ENCODE results near the gene TSSK1B. TPM values are rescaled to one million over a fixed set of nuclear protein-coding genes. Genes with fewer than 3 reads are reported as not detected.
"Not testable (repeated sequence)": the region's sequence is repeated elsewhere in the genome, so short reads cannot be mapped to it uniquely, and the experiment has no call there.

Gene TSSK1B
- not detected for total RNA-seq
- polyA plus RNA-seq: not detected

- Histone ChIP-seq H3K4me1 (ENCODE audit: insufficient read depth, low read length) (no peaks in the 10 kb centered on the region), H3K36me3 (ENCODE audit: insufficient read depth, low read length) (no peaks in the 10 kb centered on the region), H3K27me3 (ENCODE audit: insufficient read depth, low read length, poor library complexity, severe bottlenecking) (no peaks in the 10 kb centered on the region), H3K27ac (ENCODE audit: low read depth, low read length) (no peak within 1 kb of the TSS), H3K4me3 (ENCODE audit: low read length) (no peak within 1 kb of the TSS), H3K9me3 (ENCODE audit: low read length) (no peaks in the 10 kb centered on the region)
- ChIA-PET POLR2A (no interaction called here), CTCF (no interaction called here)
- Mint-ChIP-seq H3K9me3 (no peaks in the 10 kb centered on the region), H3K4me1 (no peaks in the 10 kb centered on the region), H3K4me3 (no peak within 1 kb of the TSS), H3K36me3 (no peaks in the 10 kb centered on the region), H3K27ac (no peak within 1 kb of the TSS), H3K27me3 (peaks cover 0 to 6% of the 10 kb centered on the region in 2 donors)
- no peak for DNase-seq
These were observed at the start of gene TSSK1B for GRCh38 chr5:113434889-113435288. TSS of gene TSSK1B (minus strand) at chr5:113434989. CDS start at chr5:113434839, 150 bp downstream.

- H3K27me3 ChIP-seq (ENCODE audit: insufficient read depth, low read length, poor library complexity, severe bottlenecking): no peaks in the 10 kb centered on the region
- CTCF ChIA-PET: no interaction called here
These were observed 45.5 kb upstream of the TSSK1B start for GRCh38 chr5:113480243-113480642.

GRCh38 chr5:113478691-113479090 lies 43.9 kb upstream of the TSSK1B start:
- H3K4me3 ChIP-seq (ENCODE audit: low read length): no peak overlapping the region
- Mint-ChIP-seq H3K4me1 (no peaks in the 10 kb centered on the region), H3K27ac (no peak overlapping the region), H3K36me3 (peaks cover 0 to 3% (median 0%) of the 10 kb centered on the region in 3 donors), H3K4me3 (no peak overlapping the region), H3K9me3 (no peaks in the 10 kb centered on the region), H3K27me3 (peaks cover 11 to 51% of the 10 kb centered on the region in 2 donors)
- no peaks in the 10 kb centered on the region for H3K27me3 ChIP-seq (ENCODE audit: insufficient read depth, low read length, poor library complexity, severe bottlenecking)
- POLR2A ChIA-PET: no interaction called here
- no peaks in the 10 kb centered on the region for H3K4me1 ChIP-seq (ENCODE audit: insufficient read depth, low read length)
- CTCF ChIA-PET: no interaction called here
- no peaks in the 10 kb centered on the region for H3K36me3 ChIP-seq (ENCODE audit: insufficient read depth, low read length)
- no peaks in the 10 kb centered on the region for H3K9me3 ChIP-seq (ENCODE audit: low read length)
- H3K27ac ChIP-seq (ENCODE audit: low read depth, low read length): no peak overlapping the region
- DNase-seq: no peak

More at GRCh38 chr5:113480243-113480642, 45.5 kb upstream of the TSSK1B start:
- Mint-ChIP-seq H3K27ac (no peak overlapping the region), H3K36me3 (no peaks in the 10 kb centered on the region), H3K4me3 (no peak overlapping the region), H3K4me1 (no peaks in the 10 kb centered on the region), H3K27me3 (peaks cover 12 to 49% of the 10 kb centered on the region in 2 donors), H3K9me3 (peaks cover 0 to 2% (median 0%) of the 10 kb centered on the region in 5 donors)
- Histone ChIP-seq H3K4me1 (ENCODE audit: insufficient read depth, low read length) (no peaks in the 10 kb centered on the region), H3K36me3 (ENCODE audit: insufficient read depth, low read length) (no peaks in the 10 kb centered on the region), H3K9me3 (ENCODE audit: low read length) (no peaks in the 10 kb centered on the region), H3K4me3 (ENCODE audit: low read length) (no peak overlapping the region), H3K27ac (ENCODE audit: low read depth, low read length) (no peak overlapping the region)
- no peak for DNase-seq
- POLR2A ChIA-PET: no interaction called here

- H3K9me3 Mint-ChIP-seq: peaks cover 0 to 8% (median 3%) of the 10 kb centered on the region in 5 donors
- no peaks in the 10 kb centered on the region for H3K27me3 ChIP-seq (ENCODE audit: insufficient read depth, low read length, poor library complexity, severe bottlenecking)
- no peak overlapping the region for H3K4me3 ChIP-seq (ENCODE audit: low read length)
- no peaks in the 10 kb centered on the region for H3K4me1 Mint-ChIP-seq
- peaks cover 18 to 49% of the 10 kb centered on the region in 2 donors for H3K27me3 Mint-ChIP-seq
- peaks cover 0 to 3% (median 3%) of the 10 kb centered on the region in 3 donors for H3K36me3 Mint-ChIP-seq
- H3K9me3 ChIP-seq (ENCODE audit: low read length): no peaks in the 10 kb centered on the region
- DNase-seq: no peak
- ChIA-PET POLR2A (no interaction called here), CTCF (interaction anchor here (1.1 kb wide), 1 partner anchor 478 kb away, joined by 3 read pairs; no protein-coding TSS in a partner anchor)
- H3K27ac Mint-ChIP-seq: no peak overlapping the region
- no peak overlapping the region for H3K4me3 Mint-ChIP-seq
- H3K36me3 ChIP-seq (ENCODE audit: insufficient read depth, low read length): no peaks in the 10 kb centered on the region
- H3K4me1 ChIP-seq (ENCODE audit: insufficient read depth, low read length): no peaks in the 10 kb centered on the region
- no peak overlapping the region for H3K27ac ChIP-seq (ENCODE audit: low read depth, low read length)
These were observed 39.4 kb upstream of the TSSK1B start for GRCh38 chr5:113474100-113474728.

GRCh38 chr5:113463032-113463431 lies 28.2 kb upstream of the TSSK1B start:
- POLR2A ChIA-PET: no interaction called here
- H3K9me3 Mint-ChIP-seq: no peaks in the 10 kb centered on the region

GRCh38 chr5:113457106-113457505 lies 22.3 kb upstream of the TSSK1B start:
- H3K4me3 ChIP-seq (ENCODE audit: low read length); H3K36me3 ChIP-seq (ENCODE audit: insufficient read depth, low read length); H3K9me3 Mint-ChIP-seq; H3K27ac Mint-ChIP-seq; H3K4me1 Mint-ChIP-seq; H3K4me3 Mint-ChIP-seq; DNase-seq; H3K9me3 ChIP-seq (ENCODE audit: low read length); H3K27me3 Mint-ChIP-seq; H3K27me3 ChIP-seq (ENCODE audit: insufficient read depth, low read length, poor library complexity, severe bottlenecking); CTCF ChIA-PET; H3K4me1 ChIP-seq (ENCODE audit: insufficient read depth, low read length); H3K27ac ChIP-seq (ENCODE audit: low read depth, low read length); H3K36me3 Mint-ChIP-seq; POLR2A ChIA-PET: not testable (repeated sequence)

More at GRCh38 chr5:113463032-113463431, 28.2 kb upstream of the TSSK1B start:
- Mint-ChIP-seq H3K27me3 (peaks cover 7% of the 10 kb centered on the region in 2 donors), H3K36me3 (peaks cover 0 to 1% (median 0%) of the 10 kb centered on the region in 3 donors), H3K4me1 (no peaks in the 10 kb centered on the region), H3K4me3 (no peak overlapping the region), H3K27ac (peak overlapping the region in 2 of 8 donors; percentile 17 to 30)
- no peaks in the 10 kb centered on the region for H3K4me1 ChIP-seq (ENCODE audit: insufficient read depth, low read length)
- CTCF ChIA-PET: no interaction called here
- no peaks in the 10 kb centered on the region for H3K36me3 ChIP-seq (ENCODE audit: insufficient read depth, low read length)
- H3K9me3 ChIP-seq (ENCODE audit: low read length): no peaks in the 10 kb centered on the region
- H3K27me3 ChIP-seq (ENCODE audit: insufficient read depth, low read length, poor library complexity, severe bottlenecking): no peaks in the 10 kb centered on the region
- no peak overlapping the region for H3K4me3 ChIP-seq (ENCODE audit: low read length)
- H3K27ac ChIP-seq (ENCODE audit: low read depth, low read length): no peak overlapping the region
- no peak for DNase-seq

- POLR2A ChIA-PET: no interaction called here
- H3K27ac ChIP-seq (ENCODE audit: low read depth, low read length): no peak overlapping the region
These were observed 18.2 kb upstream of the TSSK1B start for GRCh38 chr5:113452941-113453340.

GRCh38 chr5:113451797-113452196 lies 17.0 kb upstream of the TSSK1B start:
- Mint-ChIP-seq H3K27ac (no peak overlapping the region), H3K9me3 (no peaks in the 10 kb centered on the region), H3K4me1 (peaks cover 5 to 7% (median 5%) of the 10 kb centered on the region in 3 donors), H3K36me3 (no peaks in the 10 kb centered on the region), H3K4me3 (no peak overlapping the region), H3K27me3 (peaks cover 6 to 19% of the 10 kb centered on the region in 2 donors)
- Histone ChIP-seq H3K27me3 (ENCODE audit: insufficient read depth, low read length, poor library complexity, severe bottlenecking) (no peaks in the 10 kb centered on the region), H3K4me1 (ENCODE audit: insufficient read depth, low read length) (no peaks in the 10 kb centered on the region), H3K36me3 (ENCODE audit: insufficient read depth, low read length) (no peaks in the 10 kb centered on the region), H3K4me3 (ENCODE audit: low read length) (no peak overlapping the region), H3K9me3 (ENCODE audit: low read length) (no peaks in the 10 kb centered on the region), H3K27ac (ENCODE audit: low read depth, low read length) (no peak overlapping the region)
- CTCF ChIA-PET: no interaction called here
- no peak for DNase-seq
- POLR2A ChIA-PET: no interaction called here

More at GRCh38 chr5:113452941-113453340, 18.2 kb upstream of the TSSK1B start:
- H3K36me3 Mint-ChIP-seq: no peaks in the 10 kb centered on the region
- no peaks in the 10 kb centered on the region for H3K4me1 ChIP-seq (ENCODE audit: insufficient read depth, low read length)
- no peaks in the 10 kb centered on the region for H3K9me3 Mint-ChIP-seq
- H3K9me3 ChIP-seq (ENCODE audit: low read length): no peaks in the 10 kb centered on the region
- H3K4me3 ChIP-seq (ENCODE audit: low read length): no peak overlapping the region
- H3K36me3 ChIP-seq (ENCODE audit: insufficient read depth, low read length): no peaks in the 10 kb centered on the region
- no peaks in the 10 kb centered on the region for H3K27me3 ChIP-seq (ENCODE audit: insufficient read depth, low read length, poor library complexity, severe bottlenecking)
- peaks cover 6 to 12% of the 10 kb centered on the region in 2 donors for H3K27me3 Mint-ChIP-seq
- DNase-seq: no peak
- H3K4me3 Mint-ChIP-seq: no peak overlapping the region
- peaks cover 5 to 7% (median 5%) of the 10 kb centered on the region in 3 donors for H3K4me1 Mint-ChIP-seq
- CTCF ChIA-PET: no interaction called here
- H3K27ac Mint-ChIP-seq: no peak overlapping the region

Data from CD8-positive, alpha-beta memory T cell (primary cell).